HG03378 (cell line): Measurements from ENCODE around the gene HSPA12A.

Experiments
- ATAC-seq: cut with Tn5 transposase; IDR thresholded peaks from one replicate; pipeline ENCODE4 v1.9.1; 2021; ENCODE audit warnings: mild to moderate bottlenecking, moderate library complexity; ENCODE audit not compliant: unreplicated experiment

Gene HSPA12A

GRCh38 chr10:116742367-116743265 lies at the start of gene HSPA12A:
HSPA12A (minus strand) TSS chr10:116742566; CDS start chr10:116742469, 97 bp downstream.
- ATAC-seq: peak; percentile 47

GRCh38 chr10:116791241-116791640 lies 48.9 kb upstream of the HSPA12A start:
- no peak for ATAC-seq

GRCh38 chr10:116787893-116788665 lies 45.7 kb upstream of the HSPA12A start:
- ATAC-seq: peak; percentile 74

GRCh38 chr10:116787053-116787659 lies 44.8 kb upstream of the HSPA12A start:
- ATAC-seq: no peak

- ATAC-seq: no peak
Measured at GRCh38 chr10:116785867-116786266, 43.5 kb upstream of the HSPA12A start.

- no peak for ATAC-seq
Measured at GRCh38 chr10:116785282-116785681, 42.9 kb upstream of the HSPA12A start.

GRCh38 chr10:116784651-116785050 lies 42.3 kb upstream of the HSPA12A start:
- ATAC-seq: no peak

GRCh38 chr10:116784035-116784434 lies 41.7 kb upstream of the HSPA12A start:
- ATAC-seq: no peak

GRCh38 chr10:116783011-116783655 lies 40.8 kb upstream of the HSPA12A start:
- ATAC-seq: no peak

- no peak for ATAC-seq
Measured at GRCh38 chr10:116781370-116781884, 39.1 kb upstream of the HSPA12A start.

- ATAC-seq: no peak
Measured at GRCh38 chr10:116780691-116781205, 38.4 kb upstream of the HSPA12A start.

GRCh38 chr10:116779076-116779687 lies 36.8 kb upstream of the HSPA12A start:
- ATAC-seq: no peak

- no peak for ATAC-seq
Measured at GRCh38 chr10:116777006-116777405, 34.6 kb upstream of the HSPA12A start.

GRCh38 chr10:116775488-116776400 lies 33.4 kb upstream of the HSPA12A start:
- no peak for ATAC-seq

- ATAC-seq: no peak
Measured at GRCh38 chr10:116774728-116775151, 32.4 kb upstream of the HSPA12A start.

GRCh38 chr10:116772909-116773705 lies 30.7 kb upstream of the HSPA12A start:
- ATAC-seq: no peak

- no peak for ATAC-seq
Measured at GRCh38 chr10:116771959-116772585, 29.7 kb upstream of the HSPA12A start.
